ENCODE results near the gene FAM161A.

The FAM161A gene

DNA sequence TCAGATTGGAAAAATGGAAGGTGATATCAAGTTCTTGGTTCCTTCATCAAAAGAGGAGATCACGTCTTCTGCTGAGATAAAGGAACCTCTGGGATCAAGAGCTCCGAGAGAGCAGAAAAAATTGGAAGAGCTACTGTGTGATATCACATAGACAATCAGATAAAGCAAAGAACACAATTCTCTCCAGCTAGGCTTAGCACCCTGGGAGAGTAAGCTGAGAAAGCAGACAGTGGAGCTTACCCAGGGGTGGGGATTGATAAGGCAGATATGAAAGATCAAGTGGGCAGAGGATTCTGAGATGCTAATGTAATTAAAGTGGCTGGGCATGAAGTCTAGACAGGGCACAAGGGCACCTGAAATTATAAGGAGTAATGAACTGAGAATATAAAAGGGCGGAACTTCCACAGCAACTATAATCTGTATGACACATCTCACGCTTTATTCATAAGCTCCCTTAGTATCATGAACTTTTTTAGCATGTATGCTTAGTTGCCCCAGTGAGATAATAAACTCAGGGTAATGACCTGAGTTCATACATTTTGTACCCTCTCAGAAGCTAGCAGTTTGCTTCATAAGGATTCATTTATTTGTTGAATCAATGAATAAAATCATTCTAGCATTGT, 65.8 kb downstream of the FAM161A start (continued):
- TF ChIP-seq, protein P1, sequence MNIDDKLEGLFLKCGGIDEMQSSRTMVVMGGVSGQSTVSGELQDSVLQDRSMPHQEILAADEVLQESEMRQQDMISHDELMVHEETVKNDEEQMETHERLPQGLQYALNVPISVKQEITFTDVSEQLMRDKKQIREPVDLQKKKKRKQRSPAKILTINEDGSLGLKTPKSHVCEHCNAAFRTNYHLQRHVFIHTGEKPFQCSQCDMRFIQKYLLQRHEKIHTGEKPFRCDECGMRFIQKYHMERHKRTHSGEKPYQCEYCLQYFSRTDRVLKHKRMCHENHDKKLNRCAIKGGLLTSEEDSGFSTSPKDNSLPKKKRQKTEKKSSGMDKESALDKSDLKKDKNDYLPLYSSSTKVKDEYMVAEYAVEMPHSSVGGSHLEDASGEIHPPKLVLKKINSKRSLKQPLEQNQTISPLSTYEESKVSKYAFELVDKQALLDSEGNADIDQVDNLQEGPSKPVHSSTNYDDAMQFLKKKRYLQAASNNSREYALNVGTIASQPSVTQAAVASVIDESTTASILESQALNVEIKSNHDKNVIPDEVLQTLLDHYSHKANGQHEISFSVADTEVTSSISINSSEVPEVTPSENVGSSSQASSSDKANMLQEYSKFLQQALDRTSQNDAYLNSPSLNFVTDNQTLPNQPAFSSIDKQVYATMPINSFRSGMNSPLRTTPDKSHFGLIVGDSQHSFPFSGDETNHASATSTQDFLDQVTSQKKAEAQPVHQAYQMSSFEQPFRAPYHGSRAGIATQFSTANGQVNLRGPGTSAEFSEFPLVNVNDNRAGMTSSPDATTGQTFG (tag by site-specific recombination; IDR thresholded peaks at IDR 0.05; ENCODE audit: borderline replicate concordance), result no peak

DNA sequence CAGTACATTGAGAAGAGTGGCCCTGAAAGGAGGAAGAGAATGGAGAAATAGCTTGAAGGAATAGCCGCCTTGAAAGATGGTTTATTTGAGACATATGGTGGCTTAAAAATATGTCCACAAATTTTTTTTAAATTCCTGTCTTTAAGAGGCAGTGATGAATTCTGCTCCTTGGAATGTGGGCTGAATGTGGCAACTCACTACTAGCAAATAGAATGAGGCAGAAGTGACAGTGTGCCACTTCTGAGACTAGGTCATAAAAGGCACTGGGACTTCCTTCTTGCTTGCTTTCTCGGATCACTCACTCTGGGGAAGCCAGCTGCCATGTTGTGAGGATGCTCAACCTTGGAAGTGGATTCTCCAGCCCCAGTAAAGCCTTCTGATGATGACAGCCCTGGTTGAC, 67.0 kb downstream of the FAM161A start:
- Histone ChIP-seq H3K4me3 (ENCODE audit: low read depth, low read length) (no peak overlapping the region), H3K36me3 (ENCODE audit: control insufficient read depth in 2 of 2, insufficient read depth in 1 of 2, low read length in 2 of 2) (no peaks in the 10 kb centered on the region), H3K9me3 (ENCODE audit: control insufficient read depth, insufficient read depth, low read depth, low read length) (no peaks in the 10 kb centered on the region), H3K4me1 (ENCODE audit: control insufficient read depth, insufficient read depth, low read length) (no peaks in the 10 kb centered on the region), H3K27ac (ENCODE audit: extremely low read depth, low read depth, low read length) (no peak overlapping the region)
- TF ChIP-seq BCL11B (tag by site-specific recombination; IDR thresholded peaks at IDR 0.05; ENCODE audit: low read depth) (no peak), TCF7L2 (IDR thresholded peaks at IDR 0.05; ENCODE audit: borderline replicate concordance, low read depth, low read length) (no peak), ZNF202 (tag by site-specific recombination; IDR thresholded peaks at IDR 0.05; ENCODE audit: borderline replicate concordance) (no peak), ZSCAN30 (tag by site-specific recombination; IDR thresholded peaks at IDR 0.05) (no peak), ZFHX2 (tag by site-specific recombination; conservative IDR thresholded peaks at IDR 0.05) (no peak), ZNF132 (tag by site-specific recombination; IDR thresholded peaks at IDR 0.05; ENCODE audit: borderline replicate concordance) (no peak), ZBTB8A (tag by site-specific recombination; IDR thresholded peaks at IDR 0.05) (no peak), EGR2 (tag by site-specific recombination; IDR thresholded peaks at IDR 0.05; ENCODE audit: low read depth) (no peak)
- TF ChIP-seq, protein P2, sequence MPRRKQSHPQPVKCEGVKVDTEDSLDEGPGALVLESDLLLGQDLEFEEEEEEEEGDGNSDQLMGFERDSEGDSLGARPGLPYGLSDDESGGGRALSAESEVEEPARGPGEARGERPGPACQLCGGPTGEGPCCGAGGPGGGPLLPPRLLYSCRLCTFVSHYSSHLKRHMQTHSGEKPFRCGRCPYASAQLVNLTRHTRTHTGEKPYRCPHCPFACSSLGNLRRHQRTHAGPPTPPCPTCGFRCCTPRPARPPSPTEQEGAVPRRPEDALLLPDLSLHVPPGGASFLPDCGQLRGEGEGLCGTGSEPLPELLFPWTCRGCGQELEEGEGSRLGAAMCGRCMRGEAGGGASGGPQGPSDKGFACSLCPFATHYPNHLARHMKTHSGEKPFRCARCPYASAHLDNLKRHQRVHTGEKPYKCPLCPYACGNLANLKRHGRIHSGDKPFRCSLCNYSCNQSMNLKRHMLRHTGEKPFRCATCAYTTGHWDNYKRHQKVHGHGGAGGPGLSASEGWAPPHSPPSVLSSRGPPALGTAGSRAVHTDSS (tag by site-specific recombination; IDR thresholded peaks at IDR 0.05), result no peak
- TF ChIP-seq, protein P3, sequence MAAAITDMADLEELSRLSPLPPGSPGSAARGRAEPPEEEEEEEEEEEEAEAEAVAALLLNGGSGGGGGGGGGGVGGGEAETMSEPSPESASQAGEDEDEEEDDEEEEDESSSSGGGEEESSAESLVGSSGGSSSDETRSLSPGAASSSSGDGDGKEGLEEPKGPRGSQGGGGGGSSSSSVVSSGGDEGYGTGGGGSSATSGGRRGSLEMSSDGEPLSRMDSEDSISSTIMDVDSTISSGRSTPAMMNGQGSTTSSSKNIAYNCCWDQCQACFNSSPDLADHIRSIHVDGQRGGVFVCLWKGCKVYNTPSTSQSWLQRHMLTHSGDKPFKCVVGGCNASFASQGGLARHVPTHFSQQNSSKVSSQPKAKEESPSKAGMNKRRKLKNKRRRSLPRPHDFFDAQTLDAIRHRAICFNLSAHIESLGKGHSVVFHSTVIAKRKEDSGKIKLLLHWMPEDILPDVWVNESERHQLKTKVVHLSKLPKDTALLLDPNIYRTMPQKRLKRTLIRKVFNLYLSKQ (tag by site-specific recombination; IDR thresholded peaks at IDR 0.05; ENCODE audit: borderline replicate concordance), result no peak
- TF ChIP-seq, protein P4, sequence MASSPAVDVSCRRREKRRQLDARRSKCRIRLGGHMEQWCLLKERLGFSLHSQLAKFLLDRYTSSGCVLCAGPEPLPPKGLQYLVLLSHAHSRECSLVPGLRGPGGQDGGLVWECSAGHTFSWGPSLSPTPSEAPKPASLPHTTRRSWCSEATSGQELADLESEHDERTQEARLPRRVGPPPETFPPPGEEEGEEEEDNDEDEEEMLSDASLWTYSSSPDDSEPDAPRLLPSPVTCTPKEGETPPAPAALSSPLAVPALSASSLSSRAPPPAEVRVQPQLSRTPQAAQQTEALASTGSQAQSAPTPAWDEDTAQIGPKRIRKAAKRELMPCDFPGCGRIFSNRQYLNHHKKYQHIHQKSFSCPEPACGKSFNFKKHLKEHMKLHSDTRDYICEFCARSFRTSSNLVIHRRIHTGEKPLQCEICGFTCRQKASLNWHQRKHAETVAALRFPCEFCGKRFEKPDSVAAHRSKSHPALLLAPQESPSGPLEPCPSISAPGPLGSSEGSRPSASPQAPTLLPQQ (tag by site-specific recombination; IDR thresholded peaks at IDR 0.05), result no peak
- POLR2A ChIA-PET, result no interaction called here
- CTCF ChIA-PET, result no interaction called here

DNA sequence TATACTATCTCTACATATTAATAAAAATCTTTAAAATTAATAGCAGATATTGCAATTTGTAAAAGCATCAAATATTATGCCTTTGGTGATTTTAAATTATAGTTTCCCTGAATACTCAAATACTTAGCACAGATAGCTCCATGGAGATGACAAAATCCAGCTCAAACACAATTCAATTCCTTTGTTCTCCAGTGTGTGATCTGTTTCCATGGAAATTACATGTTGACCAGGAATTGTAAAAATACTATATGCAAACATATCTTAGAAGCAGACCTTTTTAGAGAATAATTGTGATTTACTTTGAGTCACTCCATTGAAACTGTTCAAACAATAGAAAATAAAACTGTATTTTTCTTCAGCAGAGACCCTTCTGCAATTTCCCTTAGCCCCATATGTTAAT, 68.3 kb downstream of the FAM161A start:
- no peak overlapping the region for H3K27ac ChIP-seq (ENCODE audit: extremely low read depth, low read depth, low read length)
- no peak for TF ChIP-seq ZNF140 (tag by site-specific recombination; IDR thresholded peaks at IDR 0.05)
- no peak for TF ChIP-seq ZNF19 (tag by site-specific recombination; IDR thresholded peaks at IDR 0.05; ENCODE audit: low read depth)
- no peak for TF ChIP-seq FEZF1 (tag by site-specific recombination; IDR thresholded peaks at IDR 0.05)
- TF ChIP-seq, protein P5, sequence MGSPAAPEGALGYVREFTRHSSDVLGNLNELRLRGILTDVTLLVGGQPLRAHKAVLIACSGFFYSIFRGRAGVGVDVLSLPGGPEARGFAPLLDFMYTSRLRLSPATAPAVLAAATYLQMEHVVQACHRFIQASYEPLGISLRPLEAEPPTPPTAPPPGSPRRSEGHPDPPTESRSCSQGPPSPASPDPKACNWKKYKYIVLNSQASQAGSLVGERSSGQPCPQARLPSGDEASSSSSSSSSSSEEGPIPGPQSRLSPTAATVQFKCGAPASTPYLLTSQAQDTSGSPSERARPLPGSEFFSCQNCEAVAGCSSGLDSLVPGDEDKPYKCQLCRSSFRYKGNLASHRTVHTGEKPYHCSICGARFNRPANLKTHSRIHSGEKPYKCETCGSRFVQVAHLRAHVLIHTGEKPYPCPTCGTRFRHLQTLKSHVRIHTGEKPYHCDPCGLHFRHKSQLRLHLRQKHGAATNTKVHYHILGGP (tag by site-specific recombination; IDR thresholded peaks at IDR 0.05), result no peak
- no peak for TF ChIP-seq ZNF132 (tag by site-specific recombination; IDR thresholded peaks at IDR 0.05; ENCODE audit: borderline replicate concordance)
- no peak for TF ChIP-seq ZNF174 (tag by site-specific recombination; IDR thresholded peaks at IDR 0.05)
- no peak for TF ChIP-seq ZNF626 (tag by site-specific recombination; IDR thresholded peaks at IDR 0.05)
- TF ChIP-seq ZNF274 (IDR thresholded peaks at IDR 0.05; ENCODE audit: low read length), result no peak
- TF ChIP-seq ZNF274 (tag by site-specific recombination; IDR thresholded peaks at IDR 0.05; ENCODE audit: borderline replicate concordance), result no peak
- no peak for TF ChIP-seq HOXC10 (CRISPR knock-in tag; IDR thresholded peaks at IDR 0.05)
- no peak for TF ChIP-seq ZNF837 (tag by site-specific recombination; IDR thresholded peaks at IDR 0.05)
- TF ChIP-seq ZNF530 (tag by site-specific recombination; IDR thresholded peaks at IDR 0.05; ENCODE audit: low read depth), result no peak

More for the DNA sequence above, 68.3 kb downstream of the FAM161A start:
- Histone ChIP-seq H3K4me1 (ENCODE audit: control insufficient read depth, insufficient read depth, low read length) (no peaks in the 10 kb centered on the region), H3K4me3 (ENCODE audit: low read depth, low read length) (no peak overlapping the region), H3K36me3 (ENCODE audit: control insufficient read depth in 2 of 2, insufficient read depth in 1 of 2, low read length in 2 of 2) (no peaks in the 10 kb centered on the region), H3K9me3 (ENCODE audit: control insufficient read depth, insufficient read depth, low read depth, low read length) (no peaks in the 10 kb centered on the region)
- POLR2A ChIA-PET, result no interaction called here
- CTCF ChIA-PET, result interaction anchor here (0.6 kb wide), 2 partner anchors 21 to 108 kb away, joined by 3 to 4 read pairs; no protein-coding TSS in a partner anchor

All from HEK293 (cell line).